ENCODE results near the gene PEX16. TPM values are rescaled to one million over a fixed set of nuclear protein-coding genes. Genes with fewer than 3 reads are reported as not detected.

The PEX16 gene
- total RNA-seq, 1 experiment from 2014 or later: 33.2 TPM

DNA sequence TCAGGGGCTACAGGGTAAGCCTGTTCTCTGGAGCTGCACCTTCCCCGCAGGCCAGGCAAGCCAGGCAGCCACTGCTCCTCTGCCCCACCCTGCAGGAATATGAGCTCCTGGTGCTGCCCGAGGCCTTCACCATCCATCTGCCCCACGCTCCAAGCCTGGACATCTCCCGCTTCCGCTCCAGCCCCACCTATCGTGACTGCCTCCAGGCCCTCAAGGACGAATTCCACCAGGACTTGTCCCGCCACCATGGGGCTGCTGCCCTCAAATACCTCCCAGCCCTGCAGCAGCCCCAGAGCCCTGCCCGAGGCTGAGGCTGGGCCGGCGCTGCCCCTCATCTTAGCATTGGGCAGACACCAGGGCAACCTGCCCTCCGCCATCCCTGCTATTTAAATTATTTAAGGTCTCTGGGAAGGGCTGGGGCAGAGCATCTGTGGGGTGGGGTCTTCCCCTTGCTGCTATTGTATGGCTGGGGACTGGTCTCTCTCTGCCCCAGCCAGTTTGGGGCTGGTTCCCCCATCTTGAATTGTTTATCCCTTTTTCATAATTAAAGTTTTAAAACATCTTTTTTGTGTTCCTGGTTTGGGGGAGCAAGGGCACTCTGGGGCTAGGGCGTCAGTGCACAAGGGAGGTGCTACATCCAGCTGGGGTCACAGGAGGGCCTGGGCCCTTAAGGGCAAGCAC, 11.0 kb upstream of the PEX16 start (continued):
- TF ChIP-seq RAD21 (IDR thresholded peaks at IDR 0.05; ENCODE audit: low read depth) (no peak), CEBPB (IDR thresholded peaks at IDR 0.05; ENCODE audit: low read depth) (no peak)

DNA sequence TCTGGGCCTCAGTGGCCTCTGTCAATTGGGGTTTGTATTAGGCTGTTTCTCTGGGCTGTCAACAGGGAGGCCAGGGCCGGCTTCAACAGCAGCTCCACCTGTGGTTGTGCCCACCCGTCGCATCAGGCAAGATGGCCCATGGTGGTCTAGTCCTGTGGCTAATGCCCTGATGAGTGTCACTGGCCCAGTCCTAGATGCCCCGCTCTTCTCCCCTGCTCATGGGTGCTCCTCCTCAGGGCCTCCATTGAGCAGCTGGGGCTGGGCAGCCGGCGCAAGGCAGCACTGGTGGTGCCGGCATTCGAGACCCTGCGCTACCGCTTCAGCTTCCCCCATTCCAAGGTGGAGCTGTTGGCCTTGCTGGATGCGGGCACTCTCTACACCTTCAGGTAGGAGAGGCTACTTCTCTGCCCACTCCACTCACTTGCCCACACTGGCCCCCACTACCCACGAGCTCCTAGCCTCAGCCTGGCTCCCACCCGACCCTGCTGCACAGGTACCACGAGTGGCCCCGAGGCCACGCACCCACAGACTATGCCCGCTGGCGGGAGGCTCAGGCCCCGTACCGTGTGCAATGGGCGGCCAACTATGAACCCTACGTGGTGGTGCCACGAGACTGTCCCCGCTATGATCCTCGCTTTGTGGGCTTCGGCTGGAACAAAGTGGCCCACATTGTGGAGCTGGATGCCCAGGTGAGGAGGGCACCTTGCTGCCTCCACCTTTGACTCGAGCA, 10.2 kb upstream of the PEX16 start:
- DNase-seq (ENCODE audit: low read depth, low spot score) (no peak), ATAC-seq (no peak)
- peaks cover 0 to 11% of the 10 kb centered on the region in 2 experiments; a peak in 3 of 4 replicates for H3K4me1 ChIP-seq (ENCODE audit: control insufficient read depth in 1 of 2, insufficient read depth in 2 of 2, low read length in 2 of 2)
- H3K9me3 ChIP-seq (ENCODE audit: control insufficient read depth in 1 of 2, insufficient read depth in 1 of 2, low read depth in 1 of 2, low read length in 2 of 2): no peaks in the 10 kb centered on the region
- ChIA-PET RAD21 (ENCODE audit: low non-redundant PET in 1 of 2, low total read pairs in 2 of 2, uncharacterized antibody in 2 of 2, unreplicated experiment in 2 of 2) (no interaction called here), CTCF (no interaction called here), POLR2A (interaction anchor here (1.1 kb wide), 1 partner anchor 10 kb away, joined by 3 read pairs; the partner anchor contains the start of gene PEX16)
- H3K27ac ChIP-seq (ENCODE audit: low read depth, low read length): no peak overlapping the region
- H4K20me1 ChIP-seq (ENCODE audit: insufficient read depth): no peaks in the 10 kb centered on the region
- H3K27me3 ChIP-seq (ENCODE audit: insufficient read depth, low read length): no peaks in the 10 kb centered on the region
- no peak overlapping the region for H3K4me2 ChIP-seq (ENCODE audit: low read length)
- no TSS peak for BruUV-seq (replicated peaks)
- H3K79me2 ChIP-seq (ENCODE audit: insufficient read depth, low read length): peaks cover 14% of the 10 kb centered on the region
- peaks cover 4 to 32% of the 10 kb centered on the region in 2 experiments for H3K36me3 ChIP-seq (ENCODE audit: control insufficient read depth in 1 of 2, insufficient read depth in 2 of 2, low read length in 2 of 2)
- no peak overlapping the region for H2AFZ ChIP-seq (ENCODE audit: low read depth, low read length, poor library complexity, severe bottlenecking)
- no peak overlapping the region for H3K4me3 ChIP-seq (replicated peaks in 1 of 2; ENCODE audit: low read depth in 1 of 2, low read length in 2 of 2)
- intact Hi-C loops (cut with micrococcal nuclease): no loop called here
- H3K9me2 ChIP-seq (ENCODE audit: insufficient read depth): no peaks in the 10 kb centered on the region
- no peak overlapping the region for H3K9ac ChIP-seq (ENCODE audit: low read length)
- no peak for TF ChIP-seq POLR2A (IDR thresholded peaks at IDR 0.05; ENCODE audit: borderline replicate concordance, extremely low read depth, insufficient read depth, insufficient read length)
- no peak for TF ChIP-seq YY1 (IDR thresholded peaks at IDR 0.05; ENCODE audit: extremely low read depth, insufficient replicate concordance, low read depth, low read length)
- TF ChIP-seq JUND (IDR thresholded peaks at IDR 0.05): no peak
- no peak for TF ChIP-seq CEBPB (IDR thresholded peaks at IDR 0.05; ENCODE audit: low read depth)
- TF ChIP-seq CBX3 (IDR thresholded peaks at IDR 0.05; ENCODE audit: low read depth): no peak
- TF ChIP-seq ZNF274 (IDR thresholded peaks at IDR 0.05; ENCODE audit: low read depth, low read length): no peak
- TF ChIP-seq SP1 (IDR thresholded peaks at IDR 0.05; ENCODE audit: low read depth): no peak
- no peak for TF ChIP-seq EZH2phosphoT487 (IDR thresholded peaks at IDR 0.05; ENCODE audit: borderline replicate concordance)
- TF ChIP-seq, protein P1, sequence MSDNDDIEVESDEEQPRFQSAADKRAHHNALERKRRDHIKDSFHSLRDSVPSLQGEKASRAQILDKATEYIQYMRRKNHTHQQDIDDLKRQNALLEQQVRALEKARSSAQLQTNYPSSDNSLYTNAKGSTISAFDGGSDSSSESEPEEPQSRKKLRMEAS (IDR thresholded peaks at IDR 0.05): no peak
- no peak for TF ChIP-seq SIN3A (IDR thresholded peaks at IDR 0.05; ENCODE audit: low read depth)
- TF ChIP-seq EZH2 (IDR thresholded peaks at IDR 0.05): no peak
- TF ChIP-seq ELF1 (IDR thresholded peaks at IDR 0.05; ENCODE audit: borderline replicate concordance, low read depth): no peak
- TF ChIP-seq FOSL1 (IDR thresholded peaks at IDR 0.05; ENCODE audit: low read depth): no peak
- TF ChIP-seq, protein P2, sequence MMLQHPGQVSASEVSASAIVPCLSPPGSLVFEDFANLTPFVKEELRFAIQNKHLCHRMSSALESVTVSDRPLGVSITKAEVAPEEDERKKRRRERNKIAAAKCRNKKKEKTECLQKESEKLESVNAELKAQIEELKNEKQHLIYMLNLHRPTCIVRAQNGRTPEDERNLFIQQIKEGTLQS (IDR thresholded peaks at IDR 0.05): no peak
- TF ChIP-seq, protein P3, sequence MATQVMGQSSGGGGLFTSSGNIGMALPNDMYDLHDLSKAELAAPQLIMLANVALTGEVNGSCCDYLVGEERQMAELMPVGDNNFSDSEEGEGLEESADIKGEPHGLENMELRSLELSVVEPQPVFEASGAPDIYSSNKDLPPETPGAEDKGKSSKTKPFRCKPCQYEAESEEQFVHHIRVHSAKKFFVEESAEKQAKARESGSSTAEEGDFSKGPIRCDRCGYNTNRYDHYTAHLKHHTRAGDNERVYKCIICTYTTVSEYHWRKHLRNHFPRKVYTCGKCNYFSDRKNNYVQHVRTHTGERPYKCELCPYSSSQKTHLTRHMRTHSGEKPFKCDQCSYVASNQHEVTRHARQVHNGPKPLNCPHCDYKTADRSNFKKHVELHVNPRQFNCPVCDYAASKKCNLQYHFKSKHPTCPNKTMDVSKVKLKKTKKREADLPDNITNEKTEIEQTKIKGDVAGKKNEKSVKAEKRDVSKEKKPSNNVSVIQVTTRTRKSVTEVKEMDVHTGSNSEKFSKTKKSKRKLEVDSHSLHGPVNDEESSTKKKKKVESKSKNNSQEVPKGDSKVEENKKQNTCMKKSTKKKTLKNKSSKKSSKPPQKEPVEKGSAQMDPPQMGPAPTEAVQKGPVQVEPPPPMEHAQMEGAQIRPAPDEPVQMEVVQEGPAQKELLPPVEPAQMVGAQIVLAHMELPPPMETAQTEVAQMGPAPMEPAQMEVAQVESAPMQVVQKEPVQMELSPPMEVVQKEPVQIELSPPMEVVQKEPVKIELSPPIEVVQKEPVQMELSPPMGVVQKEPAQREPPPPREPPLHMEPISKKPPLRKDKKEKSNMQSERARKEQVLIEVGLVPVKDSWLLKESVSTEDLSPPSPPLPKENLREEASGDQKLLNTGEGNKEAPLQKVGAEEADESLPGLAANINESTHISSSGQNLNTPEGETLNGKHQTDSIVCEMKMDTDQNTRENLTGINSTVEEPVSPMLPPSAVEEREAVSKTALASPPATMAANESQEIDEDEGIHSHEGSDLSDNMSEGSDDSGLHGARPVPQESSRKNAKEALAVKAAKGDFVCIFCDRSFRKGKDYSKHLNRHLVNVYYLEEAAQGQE (IDR thresholded peaks at IDR 0.05; ENCODE audit: low read depth): no peak
- TF ChIP-seq, protein P4, sequence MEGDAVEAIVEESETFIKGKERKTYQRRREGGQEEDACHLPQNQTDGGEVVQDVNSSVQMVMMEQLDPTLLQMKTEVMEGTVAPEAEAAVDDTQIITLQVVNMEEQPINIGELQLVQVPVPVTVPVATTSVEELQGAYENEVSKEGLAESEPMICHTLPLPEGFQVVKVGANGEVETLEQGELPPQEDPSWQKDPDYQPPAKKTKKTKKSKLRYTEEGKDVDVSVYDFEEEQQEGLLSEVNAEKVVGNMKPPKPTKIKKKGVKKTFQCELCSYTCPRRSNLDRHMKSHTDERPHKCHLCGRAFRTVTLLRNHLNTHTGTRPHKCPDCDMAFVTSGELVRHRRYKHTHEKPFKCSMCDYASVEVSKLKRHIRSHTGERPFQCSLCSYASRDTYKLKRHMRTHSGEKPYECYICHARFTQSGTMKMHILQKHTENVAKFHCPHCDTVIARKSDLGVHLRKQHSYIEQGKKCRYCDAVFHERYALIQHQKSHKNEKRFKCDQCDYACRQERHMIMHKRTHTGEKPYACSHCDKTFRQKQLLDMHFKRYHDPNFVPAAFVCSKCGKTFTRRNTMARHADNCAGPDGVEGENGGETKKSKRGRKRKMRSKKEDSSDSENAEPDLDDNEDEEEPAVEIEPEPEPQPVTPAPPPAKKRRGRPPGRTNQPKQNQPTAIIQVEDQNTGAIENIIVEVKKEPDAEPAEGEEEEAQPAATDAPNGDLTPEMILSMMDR (IDR thresholded peaks at IDR 0.05 in 2 of 3, conservative IDR thresholded peaks at IDR 0.05 in 1 of 3; ENCODE audit: borderline replicate concordance in 1 of 3, insufficient read depth in 1 of 3, low read depth in 2 of 3, low read length in 2 of 3): no peak
- TF ChIP-seq RAD21 (IDR thresholded peaks at IDR 0.05; ENCODE audit: low read depth): no peak
